ENCODE measurements around the gene SEMA4D.

SEMA4D gene

DNA sequence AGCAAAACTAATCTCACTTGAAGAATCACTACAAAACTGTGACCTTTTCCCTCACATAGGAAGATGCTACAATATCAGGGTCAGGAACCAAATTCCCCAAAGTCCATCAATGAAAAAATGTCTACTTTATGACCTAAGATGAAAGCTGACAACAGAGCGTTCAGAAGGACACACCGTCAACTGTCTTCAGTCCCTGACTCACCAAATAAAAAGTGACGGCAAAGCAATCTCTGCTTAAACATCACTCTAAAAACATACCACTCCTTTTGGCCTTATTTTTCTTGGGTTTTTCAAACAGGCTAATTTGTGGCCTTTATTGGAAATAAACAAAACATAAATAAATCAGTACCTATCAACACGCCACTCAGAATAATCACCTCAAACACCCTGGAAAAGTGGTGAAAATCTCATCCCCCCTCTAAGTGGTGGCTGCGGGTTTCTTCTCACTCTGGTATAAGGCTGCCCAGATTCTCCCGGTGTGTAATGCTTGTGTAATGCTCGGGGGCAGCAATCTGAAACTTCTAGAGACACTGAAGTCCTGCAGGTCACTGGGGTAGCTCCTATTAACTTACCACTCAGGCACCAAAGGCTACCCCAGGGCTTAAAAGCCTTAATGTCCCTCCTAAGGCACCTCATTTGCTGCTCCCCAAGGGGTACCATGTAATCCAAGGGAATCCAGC is 29.5 kb downstream of the SEMA4D start:
- DNase-seq = no peak

DNA sequence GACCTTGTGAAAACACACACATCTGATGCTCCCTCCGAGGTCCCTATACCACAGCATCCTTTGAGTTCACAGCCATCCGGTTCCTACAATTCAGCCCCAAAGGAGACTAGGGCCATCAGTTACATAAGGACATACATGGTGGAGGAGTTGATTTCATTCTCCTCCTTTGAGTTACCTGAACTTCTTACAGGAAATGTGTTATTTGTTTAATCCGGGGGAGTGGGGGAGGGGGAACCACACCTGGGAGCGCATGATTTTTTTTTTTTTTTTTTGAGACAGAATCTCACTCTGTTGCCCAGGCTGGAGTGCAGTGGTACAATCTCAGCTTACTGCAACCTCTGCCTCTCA is 30.7 kb downstream of the SEMA4D start:
- no peak for DNase-seq

- no peak for DNase-seq
Measured at GRCh38 chr9:89466451-89467277, 31.2 kb downstream of the SEMA4D start.

GRCh38 chr9:89465726-89466308 is 32.1 kb downstream of the SEMA4D start:
- DNase-seq = no peak

DNA sequence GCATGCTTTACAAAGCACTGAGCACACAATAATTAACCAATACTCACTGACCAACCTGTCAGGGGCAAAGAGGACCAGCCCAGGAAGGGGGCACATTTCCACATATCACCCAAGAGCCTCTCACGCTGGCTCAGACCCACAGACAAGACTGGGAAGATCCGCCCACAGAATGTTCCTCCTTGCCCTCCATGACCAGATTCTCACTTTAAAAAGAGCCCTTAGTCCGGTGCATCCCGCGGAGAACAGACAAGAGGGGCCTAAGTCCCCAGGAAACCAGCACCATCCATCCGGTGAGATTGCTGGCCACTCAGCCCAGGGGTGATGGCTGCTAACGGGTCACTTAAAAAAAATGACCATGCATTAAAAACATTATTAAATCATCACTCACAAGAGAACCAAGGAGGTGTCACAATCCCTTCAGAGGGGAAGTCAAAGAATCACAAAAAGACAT is 32.9 kb downstream of the SEMA4D start:
- DNase-seq = no peak

GRCh38 chr9:89464300-89464901 is 33.5 kb downstream of the SEMA4D start:
- DNase-seq = no peak

DNA sequence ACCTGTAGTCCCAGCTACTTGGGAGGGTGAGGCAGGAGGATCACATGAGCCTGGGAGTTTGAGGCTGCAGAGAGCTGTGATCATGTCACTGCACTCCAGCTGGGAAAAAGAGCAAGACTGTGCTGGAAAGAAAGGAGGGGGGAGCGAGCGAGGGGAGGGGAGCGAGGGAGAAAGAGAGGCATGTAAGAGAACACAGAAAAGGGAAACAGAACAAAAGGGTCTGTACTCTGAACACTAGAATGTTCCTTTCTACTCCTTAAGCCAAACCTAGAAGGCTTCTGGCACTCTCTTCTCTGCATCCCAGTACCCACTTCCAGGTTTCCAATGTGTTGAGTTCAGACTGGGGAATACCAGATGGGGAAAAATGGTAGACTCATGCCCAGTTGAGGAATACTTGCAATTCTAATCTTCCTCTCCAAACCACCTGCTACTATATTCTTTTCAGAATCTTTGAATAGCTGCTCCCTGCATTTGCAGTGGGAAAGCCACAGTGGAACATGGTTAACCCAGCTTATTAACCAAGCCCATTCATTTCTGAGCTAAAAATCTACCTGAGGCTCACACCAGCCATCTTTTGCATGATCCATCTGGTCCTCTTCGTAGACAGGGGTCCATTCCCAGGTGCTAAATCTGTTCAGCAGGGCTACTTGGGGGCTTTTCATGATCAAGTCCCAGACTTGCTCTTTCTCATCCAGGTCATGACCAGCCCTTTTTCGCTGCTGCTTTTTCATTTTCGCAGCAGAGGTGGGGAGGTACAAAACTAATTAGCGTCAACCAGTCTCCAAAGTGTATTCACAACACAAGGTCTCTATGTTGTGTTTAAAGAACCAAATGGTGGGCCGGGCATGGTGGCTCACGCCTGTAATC is 34.9 kb downstream of the SEMA4D start:
- peak in 13 of 56 donors; percentile 23 to 74 (median 63) for DNase-seq

DNA sequence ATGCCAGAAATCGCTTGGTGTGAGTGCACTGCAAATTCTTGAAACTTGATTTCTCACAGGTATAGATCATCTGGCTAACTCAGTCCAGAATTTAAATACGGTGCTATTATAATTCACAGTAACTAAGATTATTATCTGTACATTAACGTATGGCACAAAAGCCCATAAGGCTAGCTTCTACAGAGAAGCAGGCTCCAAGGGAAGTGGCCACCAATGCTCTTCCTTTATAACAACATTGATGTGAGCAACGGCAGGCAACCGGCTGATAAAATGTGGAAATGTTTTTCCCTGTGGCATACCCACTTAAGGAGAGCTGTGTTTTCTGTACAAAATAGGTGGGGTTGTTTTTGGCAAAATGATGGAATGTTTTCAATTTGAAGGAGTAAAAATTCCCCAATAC is 35.7 kb downstream of the SEMA4D start:
- no peak for DNase-seq

GRCh38 chr9:89461265-89461664 is 36.6 kb downstream of the SEMA4D start:
- peak in 1 of 56 donors; percentile 76 for DNase-seq

DNA sequence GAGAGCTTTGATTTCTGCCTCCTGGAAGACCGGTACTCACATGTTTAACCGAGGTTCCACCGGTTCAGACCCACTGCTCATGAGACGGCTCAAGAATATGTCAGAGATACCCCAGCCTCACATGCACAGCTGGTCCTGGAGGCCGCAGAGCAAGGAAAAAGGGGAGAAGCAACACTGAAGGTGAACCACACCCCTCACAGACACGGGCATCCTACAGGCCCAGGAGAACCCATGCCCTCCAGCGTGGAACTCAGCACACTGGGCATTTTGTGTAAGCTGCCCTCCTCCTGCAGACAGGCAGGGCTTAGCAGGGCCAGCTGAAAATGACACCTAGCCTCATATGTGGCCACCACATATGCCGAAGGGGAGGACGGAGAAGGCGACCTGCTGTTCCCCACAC is 37.4 kb downstream of the SEMA4D start:
- no peak for DNase-seq

GRCh38 chr9:89458768-89459496 is 39.0 kb downstream of the SEMA4D start:
- DNase-seq = no peak

- DNase-seq = no peak
Measured at GRCh38 chr9:89457376-89457855, 40.5 kb downstream of the SEMA4D start.

DNA sequence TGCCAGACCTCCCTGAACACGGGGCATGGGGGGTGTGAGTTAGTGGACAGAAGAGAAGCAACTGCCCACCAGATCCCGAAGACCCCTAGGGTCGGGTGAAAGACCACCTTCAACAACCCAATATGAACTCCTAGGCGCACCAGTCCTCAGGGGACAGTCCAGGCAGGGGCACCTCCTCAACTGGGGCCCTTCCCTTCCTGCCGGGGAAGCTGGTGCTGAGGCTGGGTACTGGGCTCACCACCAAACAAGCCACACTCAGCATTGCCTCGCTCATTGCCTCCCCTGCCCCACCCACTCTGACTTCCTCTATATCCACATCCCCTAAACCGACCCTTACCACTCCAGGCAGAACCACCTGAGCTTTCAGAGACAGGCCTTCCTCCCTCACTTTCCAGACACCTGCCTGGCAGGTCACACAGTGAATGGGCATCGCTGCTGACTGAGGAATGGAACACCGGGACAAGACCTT is 42.5 kb downstream of the SEMA4D start:
- no peak for DNase-seq

GRCh38 chr9:89454498-89455355 is 43.2 kb downstream of the SEMA4D start:
- DNase-seq = peak in 6 of 56 donors; percentile 21 to 65 (median 34)

- peak in 43 of 56 donors; percentile 15 to 86 (median 62) for DNase-seq
Measured at GRCh38 chr9:89453452-89453851, 44.5 kb downstream of the SEMA4D start.

- no peak for DNase-seq
Measured at GRCh38 chr9:89452561-89452960, 45.4 kb downstream of the SEMA4D start.

- DNase-seq = no peak
Measured at GRCh38 chr9:89450213-89450612, 47.7 kb downstream of the SEMA4D start.

DNA sequence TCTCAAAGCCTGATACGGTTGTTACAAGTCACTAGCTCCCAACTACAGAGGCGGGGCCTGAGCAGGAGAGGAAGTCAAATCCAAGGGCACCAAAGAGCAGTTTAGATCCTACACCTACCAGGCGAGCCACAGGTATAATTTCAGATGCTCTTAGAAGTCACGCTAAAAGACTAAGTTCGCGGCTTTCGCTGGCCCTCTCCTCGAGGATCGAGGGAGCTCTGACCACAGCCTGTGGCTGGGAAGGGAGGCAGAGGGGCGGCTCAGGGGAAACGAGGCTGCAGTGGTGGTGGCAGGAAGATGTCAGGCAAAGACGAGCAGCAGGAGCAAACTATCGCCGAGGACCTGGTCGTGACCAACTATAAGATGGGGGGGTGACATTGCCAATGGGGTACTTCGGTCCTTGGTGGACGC is 48.6 kb downstream of the SEMA4D start:
- no peak for DNase-seq

DNA sequence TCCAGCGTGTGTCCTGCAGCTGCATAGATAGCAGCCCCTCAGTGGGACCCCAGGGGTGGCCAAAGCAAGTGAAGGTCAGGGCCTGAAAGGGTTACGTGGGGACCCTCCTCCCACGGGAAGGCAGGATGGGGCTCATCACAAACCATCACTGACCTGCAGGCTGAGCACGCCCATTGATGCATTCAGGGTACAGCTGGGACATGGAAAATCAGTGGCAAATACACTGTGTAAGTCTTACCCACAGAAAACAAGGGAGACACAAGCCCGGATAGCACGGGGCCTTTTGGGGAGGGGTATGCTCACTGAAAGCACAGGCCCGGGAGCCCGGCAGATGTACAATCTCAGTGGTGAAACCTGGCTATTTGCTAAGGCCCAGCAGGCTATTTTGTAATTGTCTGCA is 49.1 kb downstream of the SEMA4D start:
- peak in 21 of 56 donors; percentile 34 to 88 (median 80) for DNase-seq

Data from nucleus accumbens (tissue), 56 donors.